ENCODE data around the gene RHOT1.
A peak's percentile ranks its signal among the peaks of the same experiment; 100 is the strongest.

Gene RHOT1

DNA sequence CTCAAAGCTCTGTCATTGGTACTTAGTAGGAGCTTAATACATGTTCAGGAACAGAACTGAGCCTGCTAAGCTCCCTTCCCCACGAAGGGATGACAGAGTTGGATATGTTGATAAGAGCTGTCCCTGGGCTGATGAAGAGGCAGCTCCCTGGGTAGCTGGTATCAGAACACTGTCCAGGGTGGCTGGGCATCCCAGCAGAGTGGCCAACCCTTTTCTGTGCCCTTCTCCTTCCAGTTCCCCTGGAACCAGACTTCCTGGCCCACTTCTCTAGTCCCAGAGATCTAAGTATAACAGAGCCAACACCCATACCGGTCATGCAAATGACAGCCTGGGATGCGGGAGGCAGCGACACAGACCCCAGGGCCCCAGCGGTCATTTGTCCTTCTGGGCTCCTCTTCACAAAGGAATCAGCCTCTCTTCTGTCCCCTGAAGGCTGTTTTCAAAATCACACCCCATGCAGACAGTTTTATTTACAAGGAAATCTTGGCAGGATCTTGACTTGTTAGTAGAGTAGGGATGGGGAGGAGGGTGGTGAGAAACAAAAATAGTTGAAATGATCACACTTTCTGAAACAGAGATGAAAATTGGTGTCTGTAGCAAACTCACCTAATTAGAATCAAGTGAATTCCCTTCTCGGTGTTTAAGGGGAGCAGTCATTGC is 122.0 kb downstream of the RHOT1 start:
- no peak overlapping the region for H3K4me3 ChIP-seq (ENCODE audit: low read depth, low read length)
- H2BK120ac ChIP-seq (ENCODE audit: insufficient read depth, low read length, poor library complexity) = no peak overlapping the region
- no peak overlapping the region for H4K12ac ChIP-seq (ENCODE audit: low read depth, low read length)
- no peak overlapping the region for H3K18ac ChIP-seq (ENCODE audit: low read length)
- no peak overlapping the region for H3K23ac ChIP-seq (ENCODE audit: low read length)
- no peaks in the 10 kb centered on the region for H3K36me3 ChIP-seq (ENCODE audit: control insufficient read depth in 1 of 2, insufficient read depth in 2 of 2, low read length in 2 of 2)
- H3K4me2 ChIP-seq (ENCODE audit: low read length) = no peak overlapping the region
- no peak overlapping the region for H2BK12ac ChIP-seq (ENCODE audit: low read length)
- H3K9ac ChIP-seq (ENCODE audit: low read length) = no peak overlapping the region
- H2AK5ac ChIP-seq (ENCODE audit: low read length) = no peak overlapping the region
- H3K14ac ChIP-seq (ENCODE audit: low read length) = no peak overlapping the region
- H3K9me3 ChIP-seq (ENCODE audit: insufficient read depth, low read depth, low read length) = peaks cover 5% of the 10 kb centered on the region
- H4K8ac ChIP-seq (ENCODE audit: low read depth, low read length) = no peak overlapping the region
- no peak for DNase-seq
- no peak overlapping the region for H3K27ac ChIP-seq (ENCODE audit: low read depth, low read length)
- H3K79me2 ChIP-seq (ENCODE audit: control insufficient read depth, insufficient read depth, low read length, poor library complexity) = no peaks in the 10 kb centered on the region
- no peaks in the 10 kb centered on the region for H3K79me1 ChIP-seq (ENCODE audit: low read length)
- H3K4ac ChIP-seq (ENCODE audit: low read depth, low read length) = no peak overlapping the region
- no CpG with 5 or more reads among the region's 6 CpGs for WGBS (ENCODE audit: extremely low coverage, insufficient coverage, insufficient read length)
- H4K91ac ChIP-seq (ENCODE audit: low read depth, low read length) = no peak overlapping the region
- peaks cover 50% of the 10 kb centered on the region for H3K27me3 ChIP-seq (ENCODE audit: insufficient read depth, low read length)
- H3K4me1 ChIP-seq (ENCODE audit: control insufficient read depth in 1 of 2, insufficient read depth in 2 of 2, low read length in 2 of 2) = peaks cover 7 to 11% of the 10 kb centered on the region in 2 experiments
- H2AFZ ChIP-seq (ENCODE audit: insufficient read depth, low read length, poor library complexity) = no peak overlapping the region
- H2BK5ac ChIP-seq (ENCODE audit: low read depth, low read length, poor library complexity) = no peak overlapping the region

DNA sequence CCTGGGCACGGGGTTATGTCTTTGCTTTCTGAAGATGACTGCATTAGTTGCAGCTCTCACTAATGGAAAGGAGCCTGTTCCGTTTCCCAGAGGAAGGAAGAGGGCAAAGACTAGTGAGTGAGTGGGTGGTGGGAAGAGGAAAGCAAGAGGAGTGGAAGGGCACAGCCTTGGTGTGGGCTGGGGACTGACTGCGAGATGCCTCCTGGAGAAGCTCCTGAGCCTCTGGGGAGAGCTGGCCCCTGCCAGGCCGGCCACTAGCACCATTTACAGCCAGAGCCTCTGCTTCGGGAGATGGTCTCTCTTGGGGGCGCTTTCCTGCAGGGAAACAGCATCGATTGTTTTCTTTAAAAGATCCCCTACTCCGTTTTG is 122.5 kb downstream of the RHOT1 start:
- no CpG with 5 or more reads among the region's 8 CpGs for WGBS (ENCODE audit: extremely low coverage, insufficient coverage, insufficient read length)
- H3K4me1 ChIP-seq (ENCODE audit: control insufficient read depth in 1 of 2, insufficient read depth in 2 of 2, low read length in 2 of 2) = peaks cover 7 to 11% of the 10 kb centered on the region in 2 experiments
- H3K27me3 ChIP-seq (ENCODE audit: insufficient read depth, low read length) = peaks cover 50% of the 10 kb centered on the region
- no peak overlapping the region for H3K23ac ChIP-seq (ENCODE audit: low read length)
- no peaks in the 10 kb centered on the region for H3K79me1 ChIP-seq (ENCODE audit: low read length)
- H3K9me3 ChIP-seq (ENCODE audit: insufficient read depth, low read depth, low read length) = peaks cover 5% of the 10 kb centered on the region
- no peak overlapping the region for H3K27ac ChIP-seq (ENCODE audit: low read depth, low read length)
- H3K36me3 ChIP-seq (ENCODE audit: control insufficient read depth in 1 of 2, insufficient read depth in 2 of 2, low read length in 2 of 2) = no peaks in the 10 kb centered on the region
- H3K14ac ChIP-seq (ENCODE audit: low read length) = no peak overlapping the region
- no peak overlapping the region for H3K4me3 ChIP-seq (ENCODE audit: low read depth, low read length)
- no peak overlapping the region for H2AFZ ChIP-seq (ENCODE audit: insufficient read depth, low read length, poor library complexity)
- no peak overlapping the region for H4K8ac ChIP-seq (ENCODE audit: low read depth, low read length)
- H2BK5ac ChIP-seq (ENCODE audit: low read depth, low read length, poor library complexity) = no peak overlapping the region
- H4K12ac ChIP-seq (ENCODE audit: low read depth, low read length) = no peak overlapping the region
- no peak overlapping the region for H3K9ac ChIP-seq (ENCODE audit: low read length)
- no peak overlapping the region for H2BK120ac ChIP-seq (ENCODE audit: insufficient read depth, low read length, poor library complexity)
- H2BK12ac ChIP-seq (ENCODE audit: low read length) = no peak overlapping the region
- no peaks in the 10 kb centered on the region for H3K79me2 ChIP-seq (ENCODE audit: control insufficient read depth, insufficient read depth, low read length, poor library complexity)
- no peak overlapping the region for H3K18ac ChIP-seq (ENCODE audit: low read length)
- DNase-seq = no peak
- no peak overlapping the region for H3K4me2 ChIP-seq (ENCODE audit: low read length)
- H4K91ac ChIP-seq (ENCODE audit: low read depth, low read length) = no peak overlapping the region
- no peak overlapping the region for H3K4ac ChIP-seq (ENCODE audit: low read depth, low read length)
- no peak overlapping the region for H2AK5ac ChIP-seq (ENCODE audit: low read length)

DNA sequence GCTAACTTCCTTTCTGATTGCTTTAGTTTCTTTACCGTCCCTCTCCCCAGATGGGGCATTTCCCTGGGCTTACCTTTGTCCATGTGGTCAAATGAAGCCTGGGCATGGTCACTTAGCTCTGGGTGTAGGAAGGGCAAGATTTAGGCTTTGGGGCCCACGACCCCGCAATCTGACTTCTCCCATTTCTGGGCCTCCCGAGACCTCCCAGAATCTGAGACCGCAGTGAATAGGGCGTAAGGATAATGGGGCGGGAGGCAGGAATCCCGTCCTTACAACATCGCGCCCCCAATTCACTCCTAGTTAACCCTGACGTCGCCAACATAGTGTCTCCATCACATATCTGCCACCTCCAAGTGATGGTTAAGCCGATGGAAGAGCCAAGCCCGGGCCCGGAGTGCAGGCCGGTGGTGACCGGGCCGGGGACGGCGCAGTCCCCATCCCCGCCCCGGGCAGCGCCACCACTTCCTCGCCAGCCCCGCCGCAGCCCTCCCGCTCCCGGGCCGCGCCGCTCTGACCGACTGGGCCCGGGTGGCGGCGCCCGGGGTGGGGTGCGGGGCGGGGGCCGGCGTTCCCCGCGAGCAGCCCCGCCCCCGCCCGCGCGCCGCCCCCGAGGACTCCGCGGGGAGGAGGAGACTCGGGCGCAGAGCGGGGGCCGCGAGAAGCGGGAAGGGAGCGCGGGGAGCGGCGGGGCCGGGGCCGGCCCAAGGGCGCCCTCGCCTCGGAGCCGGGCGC is 123.1 kb downstream of the RHOT1 start, which contains the start of gene RHBDL3:
RHBDL3 (plus strand) TSS at position 641 of the 732 bp plus-strand sequence. CDS start 358 bp downstream, outside the sequence.
- H4K8ac ChIP-seq (ENCODE audit: low read depth, low read length) = no peak within 1 kb of the TSS
- no peak within 1 kb of the TSS for H3K4ac ChIP-seq (ENCODE audit: low read depth, low read length)
- H3K27me3 ChIP-seq (ENCODE audit: insufficient read depth, low read length) = peaks cover 50% of the 10 kb centered on the region
- H3K4me1 ChIP-seq (ENCODE audit: control insufficient read depth in 1 of 2, insufficient read depth in 2 of 2, low read length in 2 of 2) = peaks cover 7 to 11% of the 10 kb centered on the region in 2 experiments
- no peaks in the 10 kb centered on the region for H3K79me1 ChIP-seq (ENCODE audit: low read length)
- H2AK5ac ChIP-seq (ENCODE audit: low read length) = no peak within 1 kb of the TSS
- H4K12ac ChIP-seq (ENCODE audit: low read depth, low read length) = no peak within 1 kb of the TSS
- H4K91ac ChIP-seq (ENCODE audit: low read depth, low read length) = no peak within 1 kb of the TSS
- no peak within 1 kb of the TSS for H2AFZ ChIP-seq (ENCODE audit: insufficient read depth, low read length, poor library complexity)
- H3K9me3 ChIP-seq (ENCODE audit: insufficient read depth, low read depth, low read length) = peaks cover 5% of the 10 kb centered on the region
- no peak within 1 kb of the TSS for H3K18ac ChIP-seq (ENCODE audit: low read length)
- H3K23ac ChIP-seq (ENCODE audit: low read length) = no peak within 1 kb of the TSS
- DNase-seq = no peak
- H3K27ac ChIP-seq (ENCODE audit: low read depth, low read length) = no peak within 1 kb of the TSS
- no peak within 1 kb of the TSS for H2BK120ac ChIP-seq (ENCODE audit: insufficient read depth, low read length, poor library complexity)
- H2BK12ac ChIP-seq (ENCODE audit: low read length) = no peak within 1 kb of the TSS
- peak within 1 kb of the TSS; percentile 89 for H3K4me2 ChIP-seq (ENCODE audit: low read length)
- H3K4me3 ChIP-seq (ENCODE audit: low read depth, low read length) = peak within 1 kb of the TSS; percentile 66
- WGBS (ENCODE audit: extremely low coverage, insufficient coverage, insufficient read length) = no CpG with 5 or more reads among the region's 68 CpGs
- H3K9ac ChIP-seq (ENCODE audit: low read length) = no peak within 1 kb of the TSS
- H2BK5ac ChIP-seq (ENCODE audit: low read depth, low read length, poor library complexity) = no peak within 1 kb of the TSS
- no peaks in the 10 kb centered on the region for H3K36me3 ChIP-seq (ENCODE audit: control insufficient read depth in 1 of 2, insufficient read depth in 2 of 2, low read length in 2 of 2)
- H3K14ac ChIP-seq (ENCODE audit: low read length) = no peak within 1 kb of the TSS
- no peaks in the 10 kb centered on the region for H3K79me2 ChIP-seq (ENCODE audit: control insufficient read depth, insufficient read depth, low read length, poor library complexity)

DNA sequence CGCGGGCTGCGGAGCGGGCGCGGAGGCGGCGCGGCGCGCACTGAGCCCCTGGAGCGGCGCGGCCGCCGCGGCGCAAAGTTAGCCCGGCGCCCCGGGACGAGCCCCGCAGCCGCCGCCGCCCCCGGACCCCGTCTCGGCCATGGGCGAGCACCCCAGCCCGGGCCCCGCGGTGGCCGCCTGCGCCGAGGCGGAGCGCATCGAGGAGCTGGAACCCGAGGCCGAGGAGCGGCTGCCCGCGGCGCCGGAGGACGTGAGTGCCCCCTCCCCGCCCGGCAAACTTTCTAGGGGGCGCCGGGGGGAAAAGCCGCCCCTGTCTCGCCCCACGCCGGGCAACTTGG is 123.7 kb downstream of the RHOT1 start:
- H3K9me3 ChIP-seq (ENCODE audit: insufficient read depth, low read depth, low read length) = peaks cover 5% of the 10 kb centered on the region
- no peak overlapping the region for H3K9ac ChIP-seq (ENCODE audit: low read length)
- WGBS (ENCODE audit: extremely low coverage, insufficient coverage, insufficient read length) = no CpG with 5 or more reads among the region's 55 CpGs
- H3K27ac ChIP-seq (ENCODE audit: low read depth, low read length) = no peak overlapping the region
- H3K79me2 ChIP-seq (ENCODE audit: control insufficient read depth, insufficient read depth, low read length, poor library complexity) = no peaks in the 10 kb centered on the region
- no peak overlapping the region for H3K18ac ChIP-seq (ENCODE audit: low read length)
- H3K36me3 ChIP-seq (ENCODE audit: control insufficient read depth in 1 of 2, insufficient read depth in 2 of 2, low read length in 2 of 2) = no peaks in the 10 kb centered on the region
- H4K8ac ChIP-seq (ENCODE audit: low read depth, low read length) = no peak overlapping the region
- H3K4me3 ChIP-seq (ENCODE audit: low read depth, low read length) = no peak overlapping the region
- no peak overlapping the region for H2AK5ac ChIP-seq (ENCODE audit: low read length)
- no peak overlapping the region for H4K12ac ChIP-seq (ENCODE audit: low read depth, low read length)
- H3K79me1 ChIP-seq (ENCODE audit: low read length) = no peaks in the 10 kb centered on the region
- H2BK5ac ChIP-seq (ENCODE audit: low read depth, low read length, poor library complexity) = no peak overlapping the region
- H4K91ac ChIP-seq (ENCODE audit: low read depth, low read length) = no peak overlapping the region
- no peak overlapping the region for H3K23ac ChIP-seq (ENCODE audit: low read length)
- H3K27me3 ChIP-seq (ENCODE audit: insufficient read depth, low read length) = peaks cover 50% of the 10 kb centered on the region
- no peak overlapping the region for H3K4ac ChIP-seq (ENCODE audit: low read depth, low read length)
- no peak overlapping the region for H2AFZ ChIP-seq (ENCODE audit: insufficient read depth, low read length, poor library complexity)
- H2BK120ac ChIP-seq (ENCODE audit: insufficient read depth, low read length, poor library complexity) = no peak overlapping the region
- H3K14ac ChIP-seq (ENCODE audit: low read length) = no peak overlapping the region
- H2BK12ac ChIP-seq (ENCODE audit: low read length) = no peak overlapping the region
- peaks cover 7 to 11% of the 10 kb centered on the region in 2 experiments for H3K4me1 ChIP-seq (ENCODE audit: control insufficient read depth in 1 of 2, insufficient read depth in 2 of 2, low read length in 2 of 2)
- no peak for DNase-seq
- peak overlapping the region; percentile 89 for H3K4me2 ChIP-seq (ENCODE audit: low read length)

All from trophoblast cell (in vitro differentiated cells and primary cell).